HepG2 (cell line): ENCODE measurements around the gene DCAF7. TPM values are rescaled to one million over a fixed set of nuclear protein-coding genes. Genes with fewer than 3 reads are reported as not detected.

Experiments
- ARID5B ChIP-seq: IDR thresholded peaks from 2 replicates; pipeline ENCODE4 v1.4.0; 2020; ENCODE audit warnings: mild to moderate bottlenecking, missing genetic modification reagents
- ASH2L ChIP-seq: fragments of 300-600, 200-600 bp; sonication (generic); IDR thresholded peaks from 2 replicates; pipeline ENCODE4 v1.7.0; 2017; ENCODE audit warnings: low read depth, mild to moderate bottlenecking, moderate library complexity, mixed read lengths, low read length; ENCODE audit not compliant: insufficient read length
- CEBPB ChIP-seq: IDR thresholded peaks from 2 replicates; pipeline ENCODE4 v1.6.1; 2011; ENCODE audit warnings: low read depth, low read length, improper control_type of control experiment, borderline replicate concordance
- DRAP1 ChIP-seq: IDR thresholded peaks from 2 replicates; pipeline ENCODE4 v1.6.1; 2016; ENCODE audit warnings: missing genetic modification reagents, missing compliant biosample characterization
- DZIP1 ChIP-seq: sonication (generic); formaldehyde crosslinking; IDR thresholded peaks from 2 replicates; pipeline ENCODE4 v1.5.0; 2020; ENCODE audit warnings: mild to moderate bottlenecking, missing genetic modification reagents
- GATA4 ChIP-seq: sonication (generic); IDR thresholded peaks from 2 replicates; pipeline ENCODE4 v1.6.1; 2016; ENCODE audit warnings: antibody characterized with exemption, low read depth, borderline replicate concordance
- PRDM4 ChIP-seq: sonication (generic); formaldehyde crosslinking; IDR thresholded peaks from 2 replicates; pipeline ENCODE4 v1.9.0; 2021; ENCODE audit warnings: missing genetic modification reagents, borderline replicate concordance
- RARG ChIP-seq: sonication (generic); formaldehyde crosslinking; IDR thresholded peaks from 2 replicates; pipeline ENCODE4 v1.4.0; 2020; ENCODE audit warnings: low read depth, mild to moderate bottlenecking, missing genetic modification reagents
- RFX3 ChIP-seq: IDR thresholded peaks from 2 replicates; pipeline ENCODE4 v1.6.1; 2016; ENCODE audit warnings: missing biosample characterization, missing genetic modification reagents
- SSRP1 ChIP-seq: IDR thresholded peaks from 2 replicates; pipeline ENCODE4 v1.6.1; 2016; ENCODE audit warnings: control low read depth
- ZNF232 ChIP-seq: sonication (generic); formaldehyde crosslinking; IDR thresholded peaks from 2 replicates; pipeline ENCODE4 v1.4.0; 2020; ENCODE audit warnings: missing genetic modification reagents, borderline replicate concordance
- ZNF280B ChIP-seq: sonication (generic); formaldehyde crosslinking; IDR thresholded peaks from 2 replicates; pipeline ENCODE4 v1.5.0; 2020; ENCODE audit warnings: missing genetic modification reagents, mild to moderate bottlenecking, borderline replicate concordance
- ZNF33B ChIP-seq: sonication (generic); formaldehyde crosslinking; IDR thresholded peaks from 2 replicates; pipeline ENCODE4 v1.5.1; 2020; ENCODE audit warnings: mild to moderate bottlenecking, missing genetic modification reagents
- ZNF691 ChIP-seq: sonication (generic); formaldehyde crosslinking; IDR thresholded peaks from 2 replicates; pipeline ENCODE4 v1.4.0; 2020; ENCODE audit warnings: missing genetic modification reagents, low read depth, mild to moderate bottlenecking, borderline replicate concordance
- ZSCAN25 ChIP-seq: sonication (generic); formaldehyde crosslinking; IDR thresholded peaks from 2 replicates; pipeline ENCODE4 v1.8.0; 2022; ENCODE audit warnings: mild to moderate bottlenecking, missing genetic modification reagents
- polyA plus RNA-seq, 8 experiments: library from polyadenylated mRNA; depleted of rRNA in 3 of 8; stranded (reverse) in 7 of 8; unstranded in 1 of 8; fragments of >200 nt; fragmentation: Illumina TruSeq in 4 of 8; extraction: Trizol in 4 of 8; gene quantifications; 2 replicates each; pipeline versions ENCODE4 v1.2.1 to v1.2.3, GENCODE V29; 2011 to 2016; ENCODE audit warnings: low read depth in 4 of 8, missing spikeins in 1 of 8, mixed read lengths in 1 of 8; ENCODE audit not compliant: insufficient read depth in 1 of 8
- total RNA-seq, 5 experiments: library from RNA; depleted of rRNA; stranded (reverse); fragments of >200 nt; fragmentation: Illumina TruSeq; extraction: Trizol; gene quantifications; 2 replicates each; pipeline ENCODE4 v1.2.3, GENCODE V29; 2016; ENCODE audit warnings: low read depth in 1 of 5

DCAF7 gene
- total and polyA plus RNA-seq, 2 of the 13 experiments (the other 11 are each of a cell fraction or from before 2014, with no cell fraction given), result 55.2 to 73.4 TPM

- no peak; the same call in none of the 2 replicates for TF ChIP-seq ZNF280B
- TF ChIP-seq ARID5B (CRISPR knock-in tag), result peak; percentile 60
- peak; percentile 36; the same call in 1 of the 2 replicates for TF ChIP-seq CEBPB
- 0 out of 2 replicates have a peak, but pooled peaks have one; percentile 74 for TF ChIP-seq RARG (CRISPR knock-in tag)
- TF ChIP-seq DZIP1 (CRISPR knock-in tag), result no peak; the same call in 1 of the 2 replicates
- peak; percentile 89 for TF ChIP-seq DRAP1
- peak; percentile 64; the same call in 1 of the 2 replicates for TF ChIP-seq GATA4
- TF ChIP-seq ZSCAN25, result 0 out of 2 replicates have a peak, but pooled peaks have one; percentile 62
- no peak for TF ChIP-seq PRDM4 (CRISPR knock-in tag)
- TF ChIP-seq ASH2L, result peak; percentile 96
- TF ChIP-seq ZNF691, result peak; percentile 92
- TF ChIP-seq RFX3 (CRISPR knock-in tag), result no peak
- TF ChIP-seq ZNF232 (CRISPR knock-in tag), result peak; percentile 88; the same call in 1 of the 2 replicates
- 0 out of 2 replicates have a peak, but pooled peaks have one; percentile 9 for TF ChIP-seq SSRP1 (CRISPR knock-in tag)
- TF ChIP-seq ZNF33B (CRISPR knock-in tag), result no peak; the same call in 1 of the 2 replicates
Observed at GRCh38 chr17:63549946-63550816, at the start of gene DCAF7 (continued).
